NOMO-1 treated with dmso at 0.1 percent for 144 hours (cell line): ENCODE results near the gene TGM1.

Experiments used
- DNase-seq: peaks from one replicate; lab custom pipeline; 2025; ENCODE audit not compliant: unreplicated experiment; lab: John Stamatoyannopoulos, UW

TGM1 gene

GRCh38 chr14:24292118-24292807, 29.3 kb upstream of the TGM1 start:
- DNase-seq: no peak

GRCh38 chr14:24291446-24292117, 28.6 kb upstream of the TGM1 start:
- no peak for DNase-seq

GRCh38 chr14:24290746-24291145, 27.8 kb upstream of the TGM1 start:
- DNase-seq: no peak

GRCh38 chr14:24289649-24290280, 26.8 kb upstream of the TGM1 start:
- DNase-seq: no peak

- DNase-seq: no peak
Measured at GRCh38 chr14:24286996-24287395, 24.0 kb upstream of the TGM1 start.

- no peak for DNase-seq
Measured at GRCh38 chr14:24285351-24285750, 22.4 kb upstream of the TGM1 start.

- no peak for DNase-seq
Measured at GRCh38 chr14:24284501-24285035, 21.6 kb upstream of the TGM1 start.

- DNase-seq: no peak
Measured at GRCh38 chr14:24283796-24284460, 21.0 kb upstream of the TGM1 start.

GRCh38 chr14:24282736-24283135, 19.8 kb upstream of the TGM1 start:
- DNase-seq: no peak

GRCh38 chr14:24281636-24282035, 18.7 kb upstream of the TGM1 start:
- DNase-seq: no peak

- DNase-seq: no peak
Measured at GRCh38 chr14:24280797-24281460, 18.0 kb upstream of the TGM1 start.

GRCh38 chr14:24279301-24280186, 16.6 kb upstream of the TGM1 start:
- DNase-seq: no peak

GRCh38 chr14:24278424-24278823, 15.4 kb upstream of the TGM1 start:
- no peak for DNase-seq

- DNase-seq: peak; percentile 82
Measured at GRCh38 chr14:24277606-24278321, 14.8 kb upstream of the TGM1 start.

- no peak for DNase-seq
Measured at GRCh38 chr14:24277071-24277470, 14.1 kb upstream of the TGM1 start.

GRCh38 chr14:24274101-24274543, 11.1 kb upstream of the TGM1 start:
- DNase-seq: peak; percentile 82

GRCh38 chr14:24273422-24273998, 10.5 kb upstream of the TGM1 start:
- DNase-seq: no peak

GRCh38 chr14:24272467-24272866, 9.5 kb upstream of the TGM1 start:
- DNase-seq: no peak

GRCh38 chr14:24271834-24272263, 8.9 kb upstream of the TGM1 start:
- no peak for DNase-seq
